Smooth muscle cell (in vitro differentiated cells): ENCODE results near the gene ACTN3. TPM values are rescaled to one million over a fixed set of nuclear protein-coding genes. Genes with fewer than 3 reads are reported as not detected.

Experiments used
- DNase-seq: peaks from one replicate; lab custom pipeline; 2025; ENCODE audit not compliant: unreplicated experiment; lab: John Stamatoyannopoulos, UW
- H2AFZ ChIP-seq: fragments of 200-600 bp; sonication (generic); 2 replicates; pipeline ENCODE4 v1.6.0; 2016; ENCODE audit warnings: antibody characterized with exemption, low read depth, mild to moderate bottlenecking
- H3F3A ChIP-seq: fragments of 200-600 bp; sonication (generic); 2 replicates; pipeline ENCODE4 v1.6.0; 2017; ENCODE audit warnings: antibody characterized with exemption, low read depth
- H3K27ac ChIP-seq: fragments of 200-600 bp; sonication (generic); 2 replicates; pipeline ENCODE4 v1.5.1; 2016; ENCODE audit warnings: low read depth, mild to moderate bottlenecking
- H3K27me3 ChIP-seq: fragments of 200-600 bp; sonication (generic); 2 replicates; pipeline ENCODE4 v1.6.1; 2016; ENCODE audit warnings: low read depth, mild to moderate bottlenecking
- H3K36me3 ChIP-seq: fragments of 200-600 bp; sonication (generic); 2 replicates; pipeline ENCODE4 v1.5.1; 2016; ENCODE audit warnings: low read depth
- H3K4me1 ChIP-seq: fragments of 200-600 bp; sonication (generic); 2 replicates; pipeline ENCODE4 v1.5.1; 2016; ENCODE audit warnings: low read depth
- H3K4me2 ChIP-seq: fragments of 200-600 bp; sonication (generic); 2 replicates; pipeline ENCODE4 v1.6.0; 2016; ENCODE audit warnings: mild to moderate bottlenecking
- H3K4me3 ChIP-seq: fragments of 200-600 bp; sonication (generic); 2 replicates; pipeline ENCODE4 v1.5.1; 2016; ENCODE audit warnings: mild to moderate bottlenecking
- H3K79me2 ChIP-seq: fragments of 200-600 bp; sonication (generic); 2 replicates; pipeline ENCODE4 v1.6.0; 2016; ENCODE audit warnings: low read depth, mild to moderate bottlenecking
- H3K9ac ChIP-seq: fragments of 200-600 bp; sonication (generic); 2 replicates; pipeline ENCODE4 v1.6.0; 2016; ENCODE audit warnings: low read depth
- H3K9me3 ChIP-seq: fragments of 200-600 bp; sonication (generic); replicated peaks from 2 replicates; pipeline ENCODE4 v1.5.1; 2016; ENCODE audit warnings: low read depth
- H4K20me1 ChIP-seq: fragments of 200-600 bp; sonication (generic); 2 replicates; pipeline ENCODE4 v1.6.0; 2016; ENCODE audit warnings: low read depth
- CTCF ChIP-seq: fragments of 200-600 bp; sonication (generic); IDR thresholded peaks from 2 replicates; pipeline ENCODE4 v1.5.1; 2017; ENCODE audit warnings: borderline replicate concordance, mild to moderate bottlenecking, antibody characterized with exemption; ENCODE audit not compliant: insufficient read depth, poor library complexity, severe bottlenecking
- WGBS: methylation state at CpG from one replicate; pipeline ENCODE4 v1.1.7; 2016; ENCODE audit warnings: low lambda C conversion rate; 5-methylcytosine and 5-hydroxymethylcytosine counted together
- polyA plus RNA-seq: library from polyadenylated mRNA; unstranded; fragments of >200 nt; fragmentation: Nextera tagmentation; extraction: Ambion mirVana; gene quantifications from 2 replicates; pipeline ENCODE4 v1.2.1, GENCODE V29; 2016
- total RNA-seq: library from RNA; depleted of rRNA; stranded (reverse); fragments of >200 nt; gene quantifications from 2 replicates; pipeline ENCODE4 v1.2.3, GENCODE V29; 2014

The ACTN3 gene
- total RNA-seq = 0.49 TPM in 1 of 2 replicates, not detected in the other
- 1.3 and 1.4 TPM in 2 replicates for polyA plus RNA-seq

- Histone ChIP-seq H3K27me3 (no peaks in the 10 kb centered on the region), H3K4me1 (peaks cover 13% of the 10 kb centered on the region), H2AFZ (peak within 1 kb of the TSS; percentile 57), H3F3A (peaks cover 17% of the 10 kb centered on the region), H3K4me2 (peak within 1 kb of the TSS; percentile 96), H3K36me3 (no peaks in the 10 kb centered on the region), H3K9ac (peak within 1 kb of the TSS; percentile 86), H3K9me3 (no peaks in the 10 kb centered on the region), H4K20me1 (no peaks in the 10 kb centered on the region), H3K4me3 (peak within 1 kb of the TSS; percentile 90), H3K27ac (no peak within 1 kb of the TSS), H3K79me2 (peaks cover 6% of the 10 kb centered on the region)
- no peak for DNase-seq
- WGBS = 3% methylated on average over 36 of the region's 37 CpGs
- TF ChIP-seq CTCF = no peak
Measured at GRCh38 chr11:66546368-66546965, at the start of gene ACTN3. Gene ACTN3, plus strand, starts transcription at chr11:66546903. Its CDS starts 35 bp downstream, at chr11:66546938.

GRCh38 chr11:66497206-66497605 lies 49.5 kb upstream of the ACTN3 start:
- H3K36me3 ChIP-seq = peaks cover 5% of the 10 kb centered on the region
- no peak for TF ChIP-seq CTCF
- WGBS = 97% methylated on average over 16 of the region's 16 CpGs

GRCh38 chr11:66498506-66498905 lies 48.2 kb upstream of the ACTN3 start:
- peaks cover 5% of the 10 kb centered on the region for H3K36me3 ChIP-seq
- no peak overlapping the region for H2AFZ ChIP-seq
- H3F3A ChIP-seq = no peaks in the 10 kb centered on the region
- H3K27me3 ChIP-seq = no peaks in the 10 kb centered on the region
- 97% methylated on average over 5 of the region's 5 CpGs for WGBS
- H3K9ac ChIP-seq = no peak overlapping the region
- no peaks in the 10 kb centered on the region for H4K20me1 ChIP-seq
- no peaks in the 10 kb centered on the region for H3K79me2 ChIP-seq
- H3K4me2 ChIP-seq = no peak overlapping the region
- H3K4me3 ChIP-seq = no peak overlapping the region
- TF ChIP-seq CTCF = no peak
- DNase-seq = no peak
- no peaks in the 10 kb centered on the region for H3K4me1 ChIP-seq
- H3K27ac ChIP-seq = no peak overlapping the region
- no peaks in the 10 kb centered on the region for H3K9me3 ChIP-seq

More at GRCh38 chr11:66497206-66497605, 49.5 kb upstream of the ACTN3 start:
- Histone ChIP-seq H3K4me3 (no peak overlapping the region), H3F3A (no peaks in the 10 kb centered on the region), H3K4me1 (no peaks in the 10 kb centered on the region), H4K20me1 (no peaks in the 10 kb centered on the region), H3K27ac (no peak overlapping the region), H2AFZ (no peak overlapping the region), H3K4me2 (no peak overlapping the region), H3K9me3 (no peaks in the 10 kb centered on the region), H3K9ac (no peak overlapping the region), H3K79me2 (no peaks in the 10 kb centered on the region), H3K27me3 (no peaks in the 10 kb centered on the region)
- DNase-seq = no peak

- DNase-seq = no peak
Measured at GRCh38 chr11:66505276-66505816, 41.4 kb upstream of the ACTN3 start.

More at GRCh38 chr11:66505276-66505816, 41.4 kb upstream of the ACTN3 start:
- no peaks in the 10 kb centered on the region for H4K20me1 ChIP-seq
- no peaks in the 10 kb centered on the region for H3K4me1 ChIP-seq
- no peak for TF ChIP-seq CTCF
- H3K36me3 ChIP-seq = no peaks in the 10 kb centered on the region
- H3K79me2 ChIP-seq = no peaks in the 10 kb centered on the region
- H3K4me3 ChIP-seq = no peak overlapping the region
- no peak overlapping the region for H2AFZ ChIP-seq
- no peak overlapping the region for H3K9ac ChIP-seq
- no peak overlapping the region for H3K4me2 ChIP-seq
- no peaks in the 10 kb centered on the region for H3K9me3 ChIP-seq
- no peak overlapping the region for H3K27ac ChIP-seq
- no peaks in the 10 kb centered on the region for H3K27me3 ChIP-seq
- no peaks in the 10 kb centered on the region for H3F3A ChIP-seq
- 97% methylated on average over 1 of the region's 1 CpG for WGBS
